Thyroid gland (tissue), 4 donors: ENCODE measurements around the gene ENTHD1. TPM values are rescaled to one million over a fixed set of nuclear protein-coding genes. Genes with fewer than 3 reads are reported as not detected.
"Not testable (repeated sequence)": the region's sequence is repeated elsewhere in the genome, so short reads cannot be mapped to it uniquely, and the experiment has no call there.

Source experiments
- DNase-seq, 2 donors: peaks; one replicate each; pipeline ENCODE4 v3.0.0-alpha.2; 2019
- H3K27ac ChIP-seq, 3 donors: fragments of 200-600 bp; sonication (generic); 1 replicate in 2 of 3; 2 replicates in 1 of 3; pipeline ENCODE4 v1.5.1; 2016 to 2019; ENCODE audit warnings: mild to moderate bottlenecking in 1 of 3, moderate library complexity in 1 of 3
- H3K27me3 ChIP-seq: fragments of 200-600 bp; sonication (generic); one replicate; pipeline ENCODE4 v1.5.1; 2019
- H3K36me3 ChIP-seq, 2 donors: fragments of 200-600 bp; sonication (generic); one replicate each; pipeline ENCODE4 v1.5.1; 2016 to 2019
- H3K4me1 ChIP-seq, 2 donors: fragments of 200-600 bp; sonication (generic); one replicate each; pipeline ENCODE4 v1.5.1; 2017 to 2019
- H3K4me3 ChIP-seq, 3 donors: fragments of 200-600 bp; sonication (generic); replicated peaks in 1 of 3; 1 replicate in 2 of 3; 2 replicates in 1 of 3; pipeline ENCODE4 v1.5.1; 2016; ENCODE audit warnings: mild to moderate bottlenecking in 1 of 3
- H3K9me3 ChIP-seq: fragments of 200-600 bp; sonication (generic); one replicate; pipeline ENCODE4 v1.5.1; 2017
- POLR2A ChIP-seq, 2 donors: fragments of 450-650 bp; IDR thresholded peaks; one replicate each; pipeline ENCODE4 v1.6.1; 2017; ENCODE audit warnings: antibody characterized with exemption in 2 of 2, mild to moderate bottlenecking in 2 of 2, moderate library complexity in 1 of 2
- WGBS, 2 donors: methylation state at CpG; one replicate each; pipeline ENCODE4 v1.1.5; 2017; 5-methylcytosine and 5-hydroxymethylcytosine counted together
- intact Hi-C: fragments of 100-400 bp; cut with DNase I; formaldehyde crosslinking; loops from one replicate; pipeline ENCODE4 v1.15.1; 2023
- total RNA-seq, 4 donors: library from RNA; depleted of rRNA; stranded (reverse); fragments of >200 nt; gene quantifications; one replicate each; pipeline ENCODE4 v1.2.3, GENCODE V29; 2016
- TF ChIP-seq, protein P1 (sequence below), 6 experiments: fragments of 200-600 bp in 3 of 6; fragments of 450-650 bp in 3 of 6; sonication (generic) in 3 of 6; IDR thresholded peaks; one replicate each; pipeline ENCODE4 v1.5.1; 2016 to 2019; ENCODE audit warnings: antibody characterized with exemption in 6 of 6, mild to moderate bottlenecking in 2 of 6, inconsistent platforms in 1 of 6, moderate library complexity in 1 of 6

Gene ENTHD1
- total RNA-seq, 4 donors from 2014 or later: 1.3 TPM; not detected in 3

DNA sequence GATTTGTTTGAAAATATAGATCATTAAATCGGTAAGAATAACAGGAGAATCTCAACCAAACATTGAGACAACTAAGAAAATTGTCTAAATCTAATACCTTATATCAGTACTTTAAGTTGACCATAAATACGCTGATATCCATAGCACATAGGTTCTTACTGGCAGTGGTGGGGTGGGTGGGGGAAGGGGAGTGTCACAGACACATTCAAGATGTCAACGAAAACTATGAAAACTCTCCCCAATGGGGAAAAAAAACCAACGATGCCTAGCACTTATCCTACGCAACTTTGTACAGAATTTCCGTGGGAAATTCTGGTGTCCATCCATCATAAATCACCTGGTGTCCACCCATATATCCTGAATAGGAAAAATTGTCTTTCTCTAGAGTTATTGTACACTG is 13.5 kb upstream of the ENTHD1 start:
- no peaks in the 10 kb centered on the region for H3K36me3 ChIP-seq
- H3K9me3 ChIP-seq: no peaks in the 10 kb centered on the region
- WGBS, 2 donors: 87 to 93% methylated on average over 6 of the region's 6 CpGs
- H3K4me3 ChIP-seq: no peak overlapping the region
- TF ChIP-seq, protein P1, sequence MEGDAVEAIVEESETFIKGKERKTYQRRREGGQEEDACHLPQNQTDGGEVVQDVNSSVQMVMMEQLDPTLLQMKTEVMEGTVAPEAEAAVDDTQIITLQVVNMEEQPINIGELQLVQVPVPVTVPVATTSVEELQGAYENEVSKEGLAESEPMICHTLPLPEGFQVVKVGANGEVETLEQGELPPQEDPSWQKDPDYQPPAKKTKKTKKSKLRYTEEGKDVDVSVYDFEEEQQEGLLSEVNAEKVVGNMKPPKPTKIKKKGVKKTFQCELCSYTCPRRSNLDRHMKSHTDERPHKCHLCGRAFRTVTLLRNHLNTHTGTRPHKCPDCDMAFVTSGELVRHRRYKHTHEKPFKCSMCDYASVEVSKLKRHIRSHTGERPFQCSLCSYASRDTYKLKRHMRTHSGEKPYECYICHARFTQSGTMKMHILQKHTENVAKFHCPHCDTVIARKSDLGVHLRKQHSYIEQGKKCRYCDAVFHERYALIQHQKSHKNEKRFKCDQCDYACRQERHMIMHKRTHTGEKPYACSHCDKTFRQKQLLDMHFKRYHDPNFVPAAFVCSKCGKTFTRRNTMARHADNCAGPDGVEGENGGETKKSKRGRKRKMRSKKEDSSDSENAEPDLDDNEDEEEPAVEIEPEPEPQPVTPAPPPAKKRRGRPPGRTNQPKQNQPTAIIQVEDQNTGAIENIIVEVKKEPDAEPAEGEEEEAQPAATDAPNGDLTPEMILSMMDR (IDR thresholded peaks at IDR 0.05): no peak
- no peak for TF ChIP-seq POLR2A (IDR thresholded peaks at IDR 0.05)
- intact Hi-C loops: no loop called here
- no peak for DNase-seq
- no peak overlapping the region for H3K27ac ChIP-seq
- no peaks in the 10 kb centered on the region for H3K27me3 ChIP-seq
- H3K4me1 ChIP-seq: peaks cover 6 to 14% of the 10 kb centered on the region in 2 donors

DNA sequence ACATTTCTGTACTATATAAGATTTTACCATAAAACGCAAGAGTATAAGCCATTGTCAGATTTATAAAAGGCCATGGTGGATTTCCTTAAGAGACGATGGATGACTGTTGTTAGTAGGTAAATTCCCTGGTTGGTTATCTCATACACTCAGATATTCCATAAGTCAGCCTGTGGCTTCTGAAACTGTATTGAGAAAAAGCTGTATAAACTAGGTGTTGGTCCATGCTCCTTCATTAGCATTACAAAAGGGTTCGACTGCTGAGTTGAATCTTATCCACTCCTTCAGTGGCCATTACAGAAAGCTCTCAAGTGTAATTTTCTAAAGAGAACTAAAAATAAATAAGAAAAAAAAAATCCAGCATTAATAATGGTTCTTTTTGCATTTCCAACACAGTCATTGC is 12.6 kb upstream of the ENTHD1 start:
- Histone ChIP-seq H3K4me3 (no peak overlapping the region), H3K27ac (no peak overlapping the region), H3K36me3 (no peaks in the 10 kb centered on the region), H3K4me1 (peaks cover 6 to 14% of the 10 kb centered on the region in 2 donors), H3K9me3 (no peaks in the 10 kb centered on the region), H3K27me3 (no peaks in the 10 kb centered on the region)
- TF ChIP-seq, protein P1 (IDR thresholded peaks at IDR 0.05): no peak
- no peak for TF ChIP-seq POLR2A (IDR thresholded peaks at IDR 0.05)
- WGBS, 2 donors: 75 to 85% methylated on average over 3 of the region's 3 CpGs
- intact Hi-C loops: no loop called here
- no peak for DNase-seq

DNA sequence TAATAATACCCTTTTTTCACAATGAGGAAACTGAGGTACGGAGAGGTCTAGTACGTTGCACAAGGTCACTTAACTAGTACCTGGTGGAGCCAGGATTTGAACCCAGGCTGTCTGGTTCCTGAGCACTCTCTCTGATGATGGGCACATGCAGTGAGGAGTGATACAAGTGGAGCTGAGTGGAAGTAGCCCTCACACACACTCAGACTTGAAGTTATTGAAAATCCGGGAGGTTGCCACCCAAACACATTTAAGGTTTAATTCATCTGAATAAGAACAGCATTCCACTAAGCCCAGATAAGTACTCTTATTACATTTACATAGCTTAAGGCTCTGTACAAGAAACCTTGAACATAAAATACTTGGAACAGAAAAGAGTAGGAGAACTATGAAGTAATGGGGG is 12.1 kb upstream of the ENTHD1 start:
- Histone ChIP-seq H3K27me3 (no peaks in the 10 kb centered on the region), H3K36me3 (no peaks in the 10 kb centered on the region), H3K4me1 (peaks cover 6 to 14% of the 10 kb centered on the region in 2 donors), H3K27ac (no peak overlapping the region), H3K9me3 (no peaks in the 10 kb centered on the region), H3K4me3 (no peak overlapping the region)
- whole genome bisulfite sequencing, 2 donors: 80 to 87% methylated on average over 3 of the region's 3 CpGs
- DNase-seq: no peak
- intact Hi-C loops: no loop called here
- TF ChIP-seq, protein P1 (IDR thresholded peaks at IDR 0.05): no peak
- no peak for TF ChIP-seq POLR2A (IDR thresholded peaks at IDR 0.05)

DNA sequence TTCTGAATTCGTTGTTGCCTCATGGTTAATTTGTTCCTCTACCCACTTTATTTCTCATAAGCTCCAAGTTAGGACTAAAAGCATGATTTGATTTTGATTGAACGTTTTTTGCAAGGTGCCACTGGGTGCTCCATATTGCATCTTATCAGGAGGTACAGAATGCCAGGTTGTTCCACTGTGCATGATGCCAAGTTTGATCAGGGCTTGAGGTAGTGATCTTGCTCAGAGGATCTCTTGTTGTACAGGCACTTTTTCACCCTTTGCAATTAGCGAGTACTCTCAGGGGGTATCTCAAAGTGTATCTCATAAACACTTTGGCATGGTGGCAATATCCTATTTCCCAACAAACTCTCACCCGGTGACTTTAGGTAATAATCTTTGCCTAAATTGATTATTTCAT is 11.3 kb upstream of the ENTHD1 start:
- no peak for TF ChIP-seq POLR2A (IDR thresholded peaks at IDR 0.05)
- TF ChIP-seq, protein P1 (IDR thresholded peaks at IDR 0.05): no peak
- 92 to 93% methylated on average over 4 of the region's 4 CpGs for WGBS, 2 donors

DNA sequence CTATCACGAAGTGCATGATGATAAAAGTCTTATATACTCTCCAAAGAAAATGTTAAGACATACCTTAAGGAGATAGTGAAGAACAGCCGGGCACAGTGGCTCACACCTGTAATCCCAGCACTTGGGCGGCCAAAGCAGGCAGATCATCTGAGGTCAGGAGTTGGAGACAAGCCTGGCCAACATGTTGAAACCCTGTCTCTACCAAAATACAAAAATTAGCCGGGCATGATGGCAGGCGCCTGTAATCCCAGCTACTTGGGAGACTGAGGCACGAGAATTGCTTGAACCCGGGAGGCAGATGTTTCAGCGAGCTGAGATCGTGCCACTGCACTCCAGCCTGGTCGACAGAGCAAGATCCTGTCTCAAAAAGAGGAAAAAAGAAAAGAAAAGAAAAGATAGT is 10.5 kb upstream of the ENTHD1 start:
- H3K36me3 ChIP-seq, DNase-seq, H3K27ac ChIP-seq, H3K27me3 ChIP-seq, H3K9me3 ChIP-seq, intact Hi-C loops, H3K4me3 ChIP-seq: not testable (repeated sequence)
- 92 to 94% methylated on average over 10 of the region's 10 CpGs for WGBS, 2 donors
- H3K4me1 ChIP-seq: peaks cover 6 to 18% of the 10 kb centered on the region in 2 donors

More for the DNA sequence above, 11.3 kb upstream of the ENTHD1 start:
- no peaks in the 10 kb centered on the region for H3K27me3 ChIP-seq
- no peak overlapping the region for H3K4me3 ChIP-seq
- no peaks in the 10 kb centered on the region for H3K9me3 ChIP-seq
- H3K4me1 ChIP-seq: peaks cover 6 to 17% of the 10 kb centered on the region in 2 donors
- no peak overlapping the region for H3K27ac ChIP-seq
- H3K36me3 ChIP-seq: no peaks in the 10 kb centered on the region
- no peak for DNase-seq
- intact Hi-C loops: no loop called here
